ENCODE measurements around the gene INHBA.

Gene INHBA

GRCh38 chr7:41710838-41711237 lies 7.9 kb upstream of the INHBA start:
- no peak for DNase-seq

GRCh38 chr7:41709621-41710020 lies 6.7 kb upstream of the INHBA start:
- no peak for DNase-seq

GRCh38 chr7:41708581-41709358 lies 5.9 kb upstream of the INHBA start:
- DNase-seq: peak in 1 of 2 donors; percentile 55

GRCh38 chr7:41706228-41706930 lies 3.5 kb upstream of the INHBA start:
- no peak for DNase-seq

- DNase-seq: peak; percentile 66 to 84
These were observed 2.4 kb upstream of the INHBA start for GRCh38 chr7:41705109-41705901.

GRCh38 chr7:41701068-41701941 lies 1.6 kb downstream of the INHBA start:
- DNase-seq: no peak

- no peak for DNase-seq
These were observed 2.8 kb downstream of the INHBA start for GRCh38 chr7:41700044-41700471.

GRCh38 chr7:41699516-41699915 lies 3.4 kb downstream of the INHBA start:
- peak in 1 of 2 donors; percentile 20 for DNase-seq

GRCh38 chr7:41698726-41699125 lies 4.2 kb downstream of the INHBA start:
- DNase-seq: no peak

GRCh38 chr7:41698114-41698513 lies 4.8 kb downstream of the INHBA start:
- no peak for DNase-seq

DNA sequence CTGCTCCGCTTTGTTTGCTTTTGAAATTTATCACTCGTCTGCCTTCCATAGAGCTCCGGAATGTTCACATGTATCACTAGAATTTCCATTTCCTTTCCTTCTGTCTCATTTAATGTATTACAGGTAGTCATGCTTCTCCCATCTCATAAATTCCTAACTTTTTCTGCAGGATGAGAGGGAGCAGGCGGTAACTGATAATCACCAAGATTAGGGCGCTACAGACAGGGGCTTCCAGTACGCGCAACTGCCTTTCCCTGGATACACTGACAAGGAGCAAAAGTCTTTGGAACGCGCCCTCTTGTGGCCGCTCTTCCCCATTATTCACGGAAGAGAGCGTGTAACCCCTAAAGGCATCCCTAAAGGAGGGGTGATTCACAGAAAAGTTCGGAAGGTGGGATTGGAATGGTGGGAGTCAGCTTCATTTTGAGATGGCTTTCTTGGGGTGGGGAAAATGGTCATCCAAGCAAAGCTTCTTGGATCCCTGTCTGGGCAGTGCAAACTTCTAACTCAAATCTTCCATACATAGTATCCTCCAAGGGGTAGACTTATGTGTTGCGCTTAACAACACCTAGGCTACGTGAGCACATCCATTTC lies 6.5 kb downstream of the INHBA start:
- DNase-seq: peak in 1 of 2 donors; percentile 36

- no peak for DNase-seq
These were observed 7.1 kb downstream of the INHBA start for GRCh38 chr7:41695661-41696322.

DNA sequence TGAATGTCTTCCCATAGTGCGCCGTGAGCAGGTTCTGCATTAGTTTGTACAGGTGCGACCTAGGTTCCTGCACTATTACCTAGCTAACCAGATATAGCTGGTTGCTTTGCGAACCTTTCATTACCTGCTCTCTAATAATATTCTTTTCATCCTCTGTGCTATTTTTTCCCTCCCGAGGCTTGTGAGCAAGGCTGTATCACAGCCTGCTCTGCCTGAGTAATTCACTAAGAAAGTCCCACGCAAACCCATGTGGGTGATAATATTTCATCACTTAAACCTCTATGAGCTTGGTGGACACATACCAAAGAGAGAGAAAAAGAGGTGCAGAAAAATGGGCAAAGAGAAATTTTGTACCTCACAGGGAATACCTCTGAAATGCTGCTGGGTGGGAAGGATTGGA lies 8.4 kb downstream of the INHBA start:
- no peak for DNase-seq

- DNase-seq: no peak
These were observed 9.5 kb downstream of the INHBA start for GRCh38 chr7:41693150-41693997.

- DNase-seq: no peak
These were observed 10.6 kb downstream of the INHBA start for GRCh38 chr7:41692251-41692650.

- no peak for DNase-seq
These were observed 11.4 kb downstream of the INHBA start for GRCh38 chr7:41691286-41692190.

DNA sequence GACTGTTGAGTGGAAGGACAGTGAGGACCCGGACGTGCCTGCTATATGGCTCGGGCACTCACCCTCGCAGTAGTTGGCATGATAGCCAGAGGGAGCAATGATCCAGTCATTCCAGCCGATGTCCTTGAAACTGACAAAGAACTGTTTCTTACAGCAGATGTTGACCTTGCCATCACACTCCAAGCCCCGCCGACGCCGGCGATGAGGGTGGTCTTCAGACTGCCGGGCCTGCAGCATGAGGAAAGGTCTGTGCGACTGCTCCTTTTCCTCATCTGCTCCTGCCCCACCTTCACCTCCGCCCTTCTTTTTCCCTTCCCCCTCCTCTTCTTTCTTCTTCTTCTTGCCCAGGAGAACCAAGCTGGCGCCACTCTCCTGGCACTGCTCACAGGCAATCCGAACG lies 13.1 kb downstream of the INHBA start:
- no peak for DNase-seq

DNA sequence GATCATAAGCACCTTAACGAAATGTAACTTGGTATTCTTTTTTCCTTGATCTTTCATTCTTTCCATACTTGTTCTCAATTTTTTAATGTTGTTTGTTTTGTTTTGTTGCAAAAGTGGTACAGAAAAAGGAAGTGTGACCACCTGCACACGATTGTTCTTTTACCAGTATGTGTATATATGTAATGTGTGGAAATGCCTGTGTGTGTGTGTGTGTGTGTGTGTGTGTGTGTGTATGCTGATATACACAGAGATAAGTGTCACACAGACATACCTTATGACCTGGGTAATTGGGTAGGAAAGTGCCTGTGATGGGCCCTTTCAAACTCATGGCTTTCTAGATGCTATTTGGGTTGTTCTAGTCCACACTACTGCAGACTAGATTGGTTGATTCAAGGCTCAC lies 14.0 kb downstream of the INHBA start:
- no peak for DNase-seq

DNA sequence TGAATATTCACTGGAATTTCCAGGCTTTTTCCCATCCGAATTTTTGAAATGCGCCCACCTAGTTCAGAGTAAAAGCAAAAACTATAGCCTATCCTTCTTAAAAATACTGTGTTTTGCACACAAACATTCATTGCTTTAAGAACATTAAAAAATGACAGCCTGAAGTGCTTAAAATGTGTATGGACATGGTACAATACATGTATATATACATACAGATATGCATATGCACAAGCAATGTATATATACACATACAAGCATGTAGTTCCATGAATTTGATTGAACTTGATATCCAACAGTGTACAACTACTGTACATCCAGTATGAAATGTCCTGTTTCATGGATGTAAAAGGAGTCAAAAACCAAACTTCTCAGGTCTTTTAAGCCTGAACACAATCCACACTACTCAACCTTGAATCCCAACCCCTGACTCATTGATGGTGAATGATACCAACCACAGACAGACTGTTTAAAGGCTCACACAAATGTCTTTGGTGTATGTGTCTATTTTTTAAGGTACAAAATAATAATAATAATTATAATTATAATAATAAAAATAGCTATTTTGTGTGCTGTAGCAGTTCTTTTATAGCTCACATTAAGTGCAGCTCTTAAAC lies 14.8 kb downstream of the INHBA start:
- no peak for DNase-seq

Measured in bone marrow (tissue), 2 donors.